ENCODE results near the gene FBXL7. TPM values are rescaled to one million over a fixed set of nuclear protein-coding genes. Genes with fewer than 3 reads are reported as not detected.

Gene FBXL7
- total RNA-seq, 2 experiments from 2014 or later = not detected

GRCh38 chr5:15794052-15794985 lies 294.3 kb downstream of the FBXL7 start:
- POLR2A ChIA-PET = no interaction called here
- no peaks in the 10 kb centered on the region for H3K27me3 Mint-ChIP-seq
- no peak overlapping the region for H3K4me3 Mint-ChIP-seq
- DNase-seq = no peak
- CTCF ChIA-PET = no interaction called here
- no peak overlapping the region for H3K27ac Mint-ChIP-seq
- peaks cover 4% of the 10 kb centered on the region for H3K9me3 Mint-ChIP-seq (ENCODE audit: low read depth)
- H3K4me1 Mint-ChIP-seq = no peaks in the 10 kb centered on the region
- no peaks in the 10 kb centered on the region for H3K36me3 Mint-ChIP-seq (ENCODE audit: low read depth)
- intact Hi-C loops (cut with DNase I, micrococcal nuclease) = loop anchor here in 1 of 2 experiments (10.0 kb wide), 1 partner anchor 690 kb away; no protein-coding TSS in a partner anchor
- no peak for ATAC-seq

GRCh38 chr5:15796096-15796495 lies 296.1 kb downstream of the FBXL7 start:
- Mint-ChIP-seq H3K36me3 (ENCODE audit: low read depth) (no peaks in the 10 kb centered on the region), H3K27me3 (no peaks in the 10 kb centered on the region), H3K4me3 (no peak overlapping the region), H3K9me3 (ENCODE audit: low read depth) (peaks cover 4% of the 10 kb centered on the region), H3K4me1 (no peaks in the 10 kb centered on the region), H3K27ac (no peak overlapping the region)
- no peak for DNase-seq
- intact Hi-C loops (cut with DNase I, micrococcal nuclease) = loop anchor here in 1 of 2 experiments (10.0 kb wide), 1 partner anchor 691 kb away; no protein-coding TSS in a partner anchor
- ChIA-PET POLR2A (no interaction called here), CTCF (no interaction called here)
- ATAC-seq = no peak

- Mint-ChIP-seq H3K36me3 (ENCODE audit: low read depth) (no peaks in the 10 kb centered on the region), H3K9me3 (ENCODE audit: low read depth) (peaks cover 4% of the 10 kb centered on the region), H3K4me1 (no peaks in the 10 kb centered on the region), H3K4me3 (no peak overlapping the region), H3K27ac (no peak overlapping the region), H3K27me3 (no peaks in the 10 kb centered on the region)
- DNase-seq (no peak), ATAC-seq (no peak)
- CTCF ChIA-PET = no interaction called here
- intact Hi-C loops (cut with DNase I, micrococcal nuclease) = loop anchor here in 1 of 2 experiments (10.0 kb wide), 1 partner anchor 692 kb away; no protein-coding TSS in a partner anchor
- POLR2A ChIA-PET = no interaction called here
Measured at GRCh38 chr5:15796557-15796956, 296.6 kb downstream of the FBXL7 start.

- ATAC-seq = no peak
- H3K27me3 Mint-ChIP-seq = no peaks in the 10 kb centered on the region
- no peak overlapping the region for H3K27ac Mint-ChIP-seq
- no peak overlapping the region for H3K4me3 Mint-ChIP-seq
- H3K9me3 Mint-ChIP-seq (ENCODE audit: low read depth) = peaks cover 4% of the 10 kb centered on the region
- intact Hi-C loops (cut with DNase I, micrococcal nuclease) = loop anchor here in 1 of 2 experiments (10.0 kb wide), 1 partner anchor 692 kb away; no protein-coding TSS in a partner anchor
- ChIA-PET CTCF (no interaction called here), POLR2A (interaction anchor here (0.6 kb wide), 1 partner anchor 24 kb away, joined by 4 read pairs; no protein-coding TSS in a partner anchor)
- H3K4me1 Mint-ChIP-seq = no peaks in the 10 kb centered on the region
- no peaks in the 10 kb centered on the region for H3K36me3 Mint-ChIP-seq (ENCODE audit: low read depth)
- no peak for DNase-seq
Measured at GRCh38 chr5:15797116-15797515, 297.1 kb downstream of the FBXL7 start.

- Mint-ChIP-seq H3K27me3 (no peaks in the 10 kb centered on the region), H3K27ac (no peak overlapping the region), H3K4me3 (no peak overlapping the region), H3K4me1 (no peaks in the 10 kb centered on the region), H3K36me3 (ENCODE audit: low read depth) (no peaks in the 10 kb centered on the region), H3K9me3 (ENCODE audit: low read depth) (peaks cover 2% of the 10 kb centered on the region)
- ATAC-seq (no peak), DNase-seq (no peak)
- POLR2A ChIA-PET = interaction anchor here (0.6 kb wide), 1 partner anchor 25 kb away, joined by 4 read pairs; no protein-coding TSS in a partner anchor
- intact Hi-C loops (cut with DNase I, micrococcal nuclease) = loop anchor here in 1 of 2 experiments (10.0 kb wide), 1 partner anchor 693 kb away; no protein-coding TSS in a partner anchor
- CTCF ChIA-PET = no interaction called here
Measured at GRCh38 chr5:15798006-15798405, 298.0 kb downstream of the FBXL7 start.

GRCh38 chr5:15799014-15799413 lies 299.0 kb downstream of the FBXL7 start:
- H3K4me3 Mint-ChIP-seq = no peak overlapping the region
- intact Hi-C loops (cut with DNase I, micrococcal nuclease) = loop anchor here in 1 of 2 experiments (10.0 kb wide), 1 partner anchor 694 kb away; no protein-coding TSS in a partner anchor
- no peak for ATAC-seq
- POLR2A ChIA-PET = no interaction called here
- no peaks in the 10 kb centered on the region for H3K27me3 Mint-ChIP-seq
- peaks cover 6% of the 10 kb centered on the region for H3K9me3 Mint-ChIP-seq (ENCODE audit: low read depth)
- no peaks in the 10 kb centered on the region for H3K36me3 Mint-ChIP-seq (ENCODE audit: low read depth)
- CTCF ChIA-PET = no interaction called here
- H3K27ac Mint-ChIP-seq = no peak overlapping the region
- H3K4me1 Mint-ChIP-seq = no peaks in the 10 kb centered on the region
- no peak for DNase-seq

GRCh38 chr5:15799612-15800011 lies 299.6 kb downstream of the FBXL7 start:
- Mint-ChIP-seq H3K9me3 (ENCODE audit: low read depth) (peaks cover 6% of the 10 kb centered on the region), H3K36me3 (ENCODE audit: low read depth) (no peaks in the 10 kb centered on the region), H3K4me3 (no peak overlapping the region), H3K4me1 (no peaks in the 10 kb centered on the region), H3K27me3 (no peaks in the 10 kb centered on the region), H3K27ac (no peak overlapping the region)
- ATAC-seq (no peak), DNase-seq (no peak)
- intact Hi-C loops (cut with DNase I, micrococcal nuclease) = loop anchor here in 1 of 2 experiments (10.0 kb wide), 1 partner anchor 695 kb away; no protein-coding TSS in a partner anchor
- POLR2A ChIA-PET = no interaction called here
- CTCF ChIA-PET = no interaction called here

- Mint-ChIP-seq H3K27ac (no peak overlapping the region), H3K27me3 (no peaks in the 10 kb centered on the region), H3K4me1 (no peaks in the 10 kb centered on the region), H3K9me3 (ENCODE audit: low read depth) (peaks cover 7% of the 10 kb centered on the region), H3K36me3 (ENCODE audit: low read depth) (no peaks in the 10 kb centered on the region), H3K4me3 (no peak overlapping the region)
- no peak for DNase-seq
- no peak for ATAC-seq
- intact Hi-C loops (cut with DNase I, micrococcal nuclease) = no loop called here
- ChIA-PET POLR2A (no interaction called here), CTCF (no interaction called here)
Measured at GRCh38 chr5:15803280-15803679, 303.3 kb downstream of the FBXL7 start.

GRCh38 chr5:15806613-15807012 lies 306.6 kb downstream of the FBXL7 start:
- H3K36me3 Mint-ChIP-seq (ENCODE audit: low read depth) = no peaks in the 10 kb centered on the region
- H3K4me1 Mint-ChIP-seq = no peaks in the 10 kb centered on the region
- intact Hi-C loops (cut with DNase I, micrococcal nuclease) = no loop called here
- no peak overlapping the region for H3K4me3 Mint-ChIP-seq
- H3K27me3 Mint-ChIP-seq = no peaks in the 10 kb centered on the region
- H3K9me3 Mint-ChIP-seq (ENCODE audit: low read depth) = peaks cover 7% of the 10 kb centered on the region
- H3K27ac Mint-ChIP-seq = no peak overlapping the region
- DNase-seq (no peak), ATAC-seq (no peak)
- ChIA-PET CTCF (no interaction called here), POLR2A (no interaction called here)

- ChIA-PET CTCF (no interaction called here), POLR2A (no interaction called here)
- DNase-seq (no peak), ATAC-seq (no peak)
- intact Hi-C loops (cut with DNase I, micrococcal nuclease) = no loop called here
- Mint-ChIP-seq H3K4me1 (no peaks in the 10 kb centered on the region), H3K27me3 (no peaks in the 10 kb centered on the region), H3K4me3 (no peak overlapping the region), H3K9me3 (ENCODE audit: low read depth) (peaks cover 7% of the 10 kb centered on the region), H3K36me3 (ENCODE audit: low read depth) (no peaks in the 10 kb centered on the region), H3K27ac (no peak overlapping the region)
Measured at GRCh38 chr5:15807248-15807647, 307.3 kb downstream of the FBXL7 start.

- H3K27ac Mint-ChIP-seq = no peak overlapping the region
Measured at GRCh38 chr5:15807871-15808270, 307.9 kb downstream of the FBXL7 start.

GRCh38 chr5:15808577-15808976 lies 308.6 kb downstream of the FBXL7 start:
- H3K36me3 Mint-ChIP-seq (ENCODE audit: low read depth) = no peaks in the 10 kb centered on the region
- no peaks in the 10 kb centered on the region for H3K27me3 Mint-ChIP-seq
- H3K9me3 Mint-ChIP-seq (ENCODE audit: low read depth) = peaks cover 11% of the 10 kb centered on the region
- no peak for DNase-seq
- intact Hi-C loops (cut with DNase I, micrococcal nuclease) = no loop called here
- no peak overlapping the region for H3K4me3 Mint-ChIP-seq
- no peak for ATAC-seq
- ChIA-PET CTCF (no interaction called here), POLR2A (no interaction called here)
- H3K27ac Mint-ChIP-seq = no peak overlapping the region
- no peaks in the 10 kb centered on the region for H3K4me1 Mint-ChIP-seq

More at GRCh38 chr5:15807871-15808270, 307.9 kb downstream of the FBXL7 start:
- H3K4me1 Mint-ChIP-seq = no peaks in the 10 kb centered on the region
- H3K36me3 Mint-ChIP-seq (ENCODE audit: low read depth) = no peaks in the 10 kb centered on the region
- ATAC-seq (no peak), DNase-seq (no peak)
- H3K27me3 Mint-ChIP-seq = no peaks in the 10 kb centered on the region
- peaks cover 10% of the 10 kb centered on the region for H3K9me3 Mint-ChIP-seq (ENCODE audit: low read depth)
- POLR2A ChIA-PET = no interaction called here
- intact Hi-C loops (cut with DNase I, micrococcal nuclease) = no loop called here
- CTCF ChIA-PET = no interaction called here
- no peak overlapping the region for H3K4me3 Mint-ChIP-seq

Data from activated CD4-positive, alpha-beta T cell treated with anti-CD3 and anti-CD28 coated beads for 36 hours (primary cell).